HepG2 (cell line): ENCODE data around the gene MIDN. TPM values are rescaled to one million over a fixed set of nuclear protein-coding genes. Genes with fewer than 3 reads are reported as not detected.

Experiments used
- BCL6 ChIP-seq: IDR thresholded peaks from 2 replicates; pipeline ENCODE4 v1.6.1; 2016; ENCODE audit warnings: missing genetic modification reagents, missing compliant biosample characterization
- BCLAF1 ChIP-seq: fragments of 450-650 bp; IDR thresholded peaks from 2 replicates; pipeline ENCODE4 v1.6.1; 2017; ENCODE audit warnings: mild to moderate bottlenecking
- CENPX ChIP-seq: sonication (generic); formaldehyde crosslinking; IDR thresholded peaks from 2 replicates; pipeline ENCODE4 v1.9.0; 2021; ENCODE audit warnings: mild to moderate bottlenecking, missing genetic modification reagents, moderate library complexity
- GRHL1 ChIP-seq: sonication (generic); formaldehyde crosslinking; conservative IDR thresholded peaks from 2 replicates; pipeline ENCODE4 v1.8.0; 2022; ENCODE audit warnings: missing genetic modification reagents
- ISL2 ChIP-seq: sonication (generic); formaldehyde crosslinking; IDR thresholded peaks from 2 replicates; pipeline ENCODE4 v1.5.0; 2020; ENCODE audit warnings: missing genetic modification reagents
- JUN ChIP-seq: sonication (generic); formaldehyde crosslinking; IDR thresholded peaks from 2 replicates; pipeline ENCODE4 v1.4.0; 2020; ENCODE audit warnings: mild to moderate bottlenecking, missing genetic modification reagents
- MIER2 ChIP-seq: IDR thresholded peaks from 2 replicates; pipeline ENCODE4 v1.6.1; 2016; ENCODE audit warnings: missing biosample characterization, missing genetic modification reagents
- PPARG ChIP-seq: conservative IDR thresholded peaks from 2 replicates; pipeline ENCODE4 v1.6.1; 2016; ENCODE audit warnings: missing biosample characterization, missing genetic modification reagents
- SIN3B ChIP-seq: fragments of 150-350 bp; IDR thresholded peaks from 2 replicates; pipeline ENCODE4 v1.6.1; 2014; ENCODE audit warnings: low read length
- SMAD1 ChIP-seq: sonication (generic); formaldehyde crosslinking; IDR thresholded peaks from 2 replicates; pipeline ENCODE4 v1.4.0; 2020; ENCODE audit warnings: missing genetic modification reagents, low read depth, mild to moderate bottlenecking, borderline replicate concordance
- SNAPC5 ChIP-seq: sonication (generic); formaldehyde crosslinking; IDR thresholded peaks from 2 replicates; pipeline ENCODE4 v1.8.1; 2023; ENCODE audit warnings: mild to moderate bottlenecking, missing genetic modification reagents, borderline replicate concordance
- SPEN ChIP-seq: sonication (generic); formaldehyde crosslinking; IDR thresholded peaks from 2 replicates; pipeline ENCODE4 v1.5.1; 2020; ENCODE audit warnings: low read depth, mild to moderate bottlenecking, missing genetic modification reagents
- WIZ ChIP-seq: sonication (generic); formaldehyde crosslinking; IDR thresholded peaks from 2 replicates; pipeline ENCODE4 v1.5.1; 2020; ENCODE audit warnings: mild to moderate bottlenecking, missing genetic modification reagents
- ZNF331 ChIP-seq: sonication (generic); formaldehyde crosslinking; IDR thresholded peaks from 2 replicates; pipeline ENCODE4 v1.4.0; 2020; ENCODE audit warnings: missing genetic modification reagents
- ZNF567 ChIP-seq: sonication (generic); formaldehyde crosslinking; IDR thresholded peaks from 2 replicates; pipeline ENCODE4 v1.8.1; 2023; ENCODE audit warnings: mild to moderate bottlenecking, missing genetic modification reagents, borderline replicate concordance
- ZNF782 ChIP-seq: sonication (generic); formaldehyde crosslinking; IDR thresholded peaks from 2 replicates; pipeline ENCODE4 v1.4.0; 2020; ENCODE audit warnings: missing genetic modification reagents, mild to moderate bottlenecking, borderline replicate concordance
- polyA plus RNA-seq, 8 experiments: library from polyadenylated mRNA; depleted of rRNA in 3 of 8; stranded (reverse) in 7 of 8; unstranded in 1 of 8; fragments of >200 nt; fragmentation: Illumina TruSeq in 4 of 8; extraction: Trizol in 4 of 8; gene quantifications; 2 replicates each; pipeline versions ENCODE4 v1.2.1 to v1.2.3, GENCODE V29; 2011 to 2016; ENCODE audit warnings: low read depth in 4 of 8, missing spikeins in 1 of 8, mixed read lengths in 1 of 8; ENCODE audit not compliant: insufficient read depth in 1 of 8
- total RNA-seq, 5 experiments: library from RNA; depleted of rRNA; stranded (reverse); fragments of >200 nt; fragmentation: Illumina TruSeq; extraction: Trizol; gene quantifications; 2 replicates each; pipeline ENCODE4 v1.2.3, GENCODE V29; 2016; ENCODE audit warnings: low read depth in 1 of 5
- TF ChIP-seq, protein P1 (sequence below): sonication (generic); formaldehyde crosslinking; IDR thresholded peaks from 2 replicates; pipeline ENCODE4 v1.4.0; 2020; ENCODE audit warnings: missing genetic modification reagents
- TF ChIP-seq, protein P2 (sequence below): sonication (generic); formaldehyde crosslinking; IDR thresholded peaks from 2 replicates; pipeline ENCODE4 v1.5.1; 2020; ENCODE audit warnings: missing genetic modification reagents, mild to moderate bottlenecking, borderline replicate concordance

The MIDN gene
- total and polyA plus RNA-seq, 2 of the 13 experiments (the other 11 are each of a cell fraction or from before 2014, with no cell fraction given), result 8.4 to 18.0 TPM

DNA sequence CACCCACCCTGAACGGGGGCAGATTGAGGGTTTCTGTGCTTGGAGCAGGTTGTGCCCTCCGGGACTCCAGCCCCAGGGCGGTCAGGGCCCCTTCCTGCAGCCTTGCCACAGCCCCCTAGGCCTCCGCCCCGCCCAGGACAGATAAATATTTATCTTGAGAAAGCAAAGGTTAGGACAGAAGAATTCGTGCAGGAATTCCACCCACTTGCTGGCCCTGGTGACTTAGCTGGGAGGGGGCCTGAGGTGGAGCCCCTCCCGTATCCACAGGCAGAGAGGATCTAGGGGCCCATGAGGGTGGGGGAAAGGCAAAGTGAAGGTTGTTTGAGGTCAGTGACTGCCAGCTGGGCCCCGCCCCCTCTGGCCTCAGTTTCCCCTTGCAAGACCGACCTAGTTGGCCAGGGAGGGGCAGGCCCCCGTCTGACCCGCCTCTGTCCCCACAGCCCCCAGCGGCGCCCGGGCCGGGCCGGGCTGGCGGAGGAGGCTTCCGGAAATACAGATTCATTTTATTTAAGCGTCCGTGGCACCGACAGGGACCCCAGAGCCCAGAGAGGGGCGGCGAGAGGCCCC is 5.2 kb downstream of the MIDN start (continued):
- TF ChIP-seq WIZ (CRISPR knock-in tag) (no peak), MIER2 (CRISPR knock-in tag) (no peak), BCLAF1 (no peak), PPARG (peak; percentile 41; the same call in 1 of the 2 replicates), BCL6 (CRISPR knock-in tag) (peak; percentile 93), ZNF782 (no peak), ZNF331 (no peak), ZNF567 (CRISPR knock-in tag) (no peak), GRHL1 (CRISPR knock-in tag) (no peak), SMAD1 (CRISPR knock-in tag) (no peak), SNAPC5 (CRISPR knock-in tag) (no peak), SIN3B (no peak), JUN (no peak; the same call in 1 of the 2 replicates), CENPX (CRISPR knock-in tag) (no peak), SPEN (peak; percentile 63; the same call in 1 of the 2 replicates), ISL2 (CRISPR knock-in tag) (no peak)
- TF ChIP-seq, protein P1, sequence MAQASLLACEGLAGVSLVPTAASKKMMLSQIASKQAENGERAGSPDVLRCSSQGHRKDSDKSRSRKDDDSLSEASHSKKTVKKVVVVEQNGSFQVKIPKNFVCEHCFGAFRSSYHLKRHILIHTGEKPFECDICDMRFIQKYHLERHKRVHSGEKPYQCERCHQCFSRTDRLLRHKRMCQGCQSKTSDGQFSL (CRISPR knock-in tag), result no peak
- TF ChIP-seq, protein P2, sequence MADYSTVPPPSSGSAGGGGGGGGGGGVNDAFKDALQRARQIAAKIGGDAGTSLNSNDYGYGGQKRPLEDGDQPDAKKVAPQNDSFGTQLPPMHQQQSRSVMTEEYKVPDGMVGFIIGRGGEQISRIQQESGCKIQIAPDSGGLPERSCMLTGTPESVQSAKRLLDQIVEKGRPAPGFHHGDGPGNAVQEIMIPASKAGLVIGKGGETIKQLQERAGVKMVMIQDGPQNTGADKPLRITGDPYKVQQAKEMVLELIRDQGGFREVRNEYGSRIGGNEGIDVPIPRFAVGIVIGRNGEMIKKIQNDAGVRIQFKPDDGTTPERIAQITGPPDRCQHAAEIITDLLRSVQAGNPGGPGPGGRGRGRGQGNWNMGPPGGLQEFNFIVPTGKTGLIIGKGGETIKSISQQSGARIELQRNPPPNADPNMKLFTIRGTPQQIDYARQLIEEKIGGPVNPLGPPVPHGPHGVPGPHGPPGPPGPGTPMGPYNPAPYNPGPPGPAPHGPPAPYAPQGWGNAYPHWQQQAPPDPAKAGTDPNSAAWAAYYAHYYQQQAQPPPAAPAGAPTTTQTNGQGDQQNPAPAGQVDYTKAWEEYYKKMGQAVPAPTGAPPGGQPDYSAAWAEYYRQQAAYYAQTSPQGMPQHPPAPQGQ (CRISPR knock-in tag), result no peak
